HCT116 (cell line): ENCODE results near the gene RNF220. TPM values are rescaled to one million over a fixed set of nuclear protein-coding genes. Genes with fewer than 3 reads are reported as not detected.
"Not testable (repeated sequence)": the region's sequence is repeated elsewhere in the genome, so short reads cannot be mapped to it uniquely, and the experiment has no call there.

Experiments
- ATAC-seq: fragments of 200-7000 bp; cut with Tn5 transposase; 2 replicates; pipeline ENCODE4 v1.9.1; 2020; ENCODE audit warnings: mild to moderate bottlenecking, moderate library complexity
- BruUV-seq: library from RNA; stranded (reverse); fragments of 400-500 nt; replicated peaks from 2 replicates; lab custom pipeline; 2021; lab: Mats Ljungman, UMichigan
- CTCF ChIA-PET: fragments of 300-600 bp; sonication (Branson Sonifier 250); formaldehyde crosslinking; loops from one replicate; lab custom pipeline; 2021; ENCODE audit warnings: antibody characterized with exemption; lab: Charles Lee
- POLR2A ChIA-PET: fragments of 300-600, 350-600 bp; sonication (Branson Sonifier 250); formaldehyde crosslinking; loops from one replicate; lab custom pipeline; 2021; ENCODE audit warnings: antibody characterized with exemption; lab: Charles Lee
- RAD21 ChIA-PET, 2 experiments: fragments of 300-600 bp; sonication (Branson Sonifier 250); formaldehyde crosslinking; loops; one replicate each; lab custom pipeline; 2023; ENCODE audit warnings: low total read pairs in 2 of 2; ENCODE audit not compliant: uncharacterized antibody in 2 of 2, unreplicated experiment in 2 of 2, low non-redundant PET in 1 of 2; lab: Charles Lee
- DNase-seq: peaks from one replicate; pipeline ENCODE4 v3.0.0-alpha.2; 2010; ENCODE audit warnings: low read depth, low spot score
- H2AFZ ChIP-seq: fragments of 200-600 bp; shearing (Covaris generic), sonication (generic); 2 replicates; pipeline ENCODE4 v1.6.1; 2017; ENCODE audit warnings: low read depth, mixed run types, mixed read lengths, antibody characterized with exemption, low read length; ENCODE audit not compliant: poor library complexity, severe bottlenecking
- H3K27ac ChIP-seq: 2 replicates; pipeline ENCODE4 v1.5.1; 2012; ENCODE audit warnings: low read depth, low read length
- H3K27me3 ChIP-seq: fragments of 200-600 bp; sonication (generic); 2 replicates; pipeline ENCODE4 v1.6.1; 2016; ENCODE audit warnings: mixed run types, low read length, mixed read lengths; ENCODE audit not compliant: insufficient read depth
- H3K36me3 ChIP-seq, 2 experiments: fragments of 200-500 bp in 1 of 2; fragments of 200-600 bp in 1 of 2; sonication (Bioruptor generic) in 1 of 2; sonication (generic) in 1 of 2; 2 replicates each; pipeline versions ENCODE4 v1.5.1 to v1.6.1; 2014 to 2016; ENCODE audit warnings: low read length in 2 of 2, inconsistent platforms in 1 of 2, mixed read lengths in 1 of 2, mixed run types in 1 of 2; ENCODE audit not compliant: insufficient read depth in 2 of 2, control insufficient read depth in 1 of 2
- H3K4me1 ChIP-seq, 2 experiments: fragments of 200-600 bp in 1 of 2; sonication (generic) in 1 of 2; 2 replicates each; pipeline versions ENCODE4 v1.5.1 to v1.6.1; 2012 to 2017; ENCODE audit warnings: low read length in 2 of 2, inconsistent platforms in 1 of 2, mild to moderate bottlenecking in 1 of 2, mixed read lengths in 1 of 2, mixed run types in 1 of 2, moderate library complexity in 1 of 2; ENCODE audit not compliant: insufficient read depth in 2 of 2, control insufficient read depth in 1 of 2
- H3K4me2 ChIP-seq: fragments of 200-600 bp; sonication (generic); 2 replicates; pipeline ENCODE4 v1.6.1; 2017; ENCODE audit warnings: mixed run types, low read length, mixed read lengths
- H3K4me3 ChIP-seq, 2 experiments: fragments of 200-600 bp in 1 of 2; sonication (generic) in 1 of 2; replicated peaks in 1 of 2; 2 replicates each; pipeline ENCODE4 v1.5.1; 2011 to 2016; ENCODE audit warnings: low read length in 2 of 2, control low read depth in 1 of 2, low read depth in 1 of 2, mild to moderate bottlenecking in 1 of 2, mixed read lengths in 1 of 2, mixed run types in 1 of 2
- H3K79me2 ChIP-seq: fragments of 200-600 bp; sonication (generic); 2 replicates; pipeline ENCODE4 v1.6.1; 2017; ENCODE audit warnings: mild to moderate bottlenecking, mixed run types, low read length, moderate library complexity, mixed read lengths; ENCODE audit not compliant: insufficient read depth
- H3K9ac ChIP-seq: fragments of 200-600 bp; sonication (generic); 2 replicates; pipeline ENCODE4 v1.6.1; 2016; ENCODE audit warnings: low read length, mixed read lengths
- H3K9me2 ChIP-seq: fragments of 200-600 bp; sonication (generic), shearing (Covaris generic); 2 replicates; pipeline ENCODE4 v1.6.1; 2017; ENCODE audit warnings: mixed run types, mild to moderate bottlenecking, moderate library complexity; ENCODE audit not compliant: insufficient read depth
- H3K9me3 ChIP-seq, 2 experiments: fragments of 200-500 bp in 1 of 2; fragments of 200-600 bp in 1 of 2; sonication (Bioruptor generic) in 1 of 2; sonication (generic) in 1 of 2; 2 replicates each; pipeline ENCODE4 v1.6.1; 2014 to 2017; ENCODE audit warnings: low read length in 2 of 2, mixed read lengths in 2 of 2, inconsistent platforms in 1 of 2, low read depth in 1 of 2, mild to moderate bottlenecking in 1 of 2, mixed run types in 1 of 2, moderate library complexity in 1 of 2; ENCODE audit not compliant: control insufficient read depth in 1 of 2, insufficient read depth in 1 of 2
- H4K20me1 ChIP-seq: fragments of 200-600 bp; sonication (generic), shearing (Covaris generic); 2 replicates; pipeline ENCODE4 v1.6.1; 2017; ENCODE audit warnings: mixed run types, mild to moderate bottlenecking, moderate library complexity; ENCODE audit not compliant: insufficient read depth
- MAX ChIP-seq: IDR thresholded peaks from 2 replicates; pipeline ENCODE4 v1.6.1; 2012
- TCF7L2 ChIP-seq: IDR thresholded peaks from 2 replicates; pipeline ENCODE4 v1.7.0; 2011; ENCODE audit warnings: borderline replicate concordance, inconsistent platforms; ENCODE audit not compliant: insufficient read depth, insufficient read length; ENCODE audit errors: extremely low read depth
- YY1 ChIP-seq: IDR thresholded peaks from 2 replicates; pipeline ENCODE4 v1.6.1; 2011; ENCODE audit warnings: low read length, low read depth, moderate library complexity, mild to moderate bottlenecking; ENCODE audit not compliant: insufficient replicate concordance; ENCODE audit errors: extremely low read depth
- intact Hi-C: fragments of 100-400 bp; cut with micrococcal nuclease; formaldehyde crosslinking; loops from 2 replicates; pipeline ENCODE4 v1.10.0; 2022
- total RNA-seq: library from RNA; stranded (reverse); gene quantifications from one replicate; pipeline ENCODE4 v1.2.1, GENCODE V29; 2021; ENCODE audit not compliant: unreplicated experiment

RNF220 gene
- total RNA-seq, 1 experiment from 2014 or later = 84.5 TPM

DNA sequence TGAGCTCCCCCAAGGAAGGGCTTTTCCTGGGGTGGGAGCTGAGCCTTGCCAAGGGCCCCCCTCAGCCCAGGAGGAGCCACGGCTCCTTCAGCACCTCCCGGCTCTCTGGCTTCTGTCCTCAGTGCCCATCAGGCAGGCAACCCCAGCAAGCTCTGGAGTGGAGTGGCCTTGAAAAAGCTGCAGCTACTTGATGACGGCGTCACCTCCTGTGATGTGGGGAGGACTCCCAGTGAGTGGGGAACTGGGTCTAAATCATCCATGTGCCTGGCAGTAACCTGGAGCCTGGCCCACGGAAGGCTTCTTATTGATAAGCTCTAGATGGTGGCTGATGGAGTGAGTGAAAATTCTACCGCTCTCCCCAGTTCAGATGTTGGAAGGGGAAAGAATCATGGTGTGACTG, 154.9 kb downstream of the RNF220 start:
- Histone ChIP-seq H3K27me3 (no peaks in the 10 kb centered on the region), H3K9me3 (no peaks in the 10 kb centered on the region), H3K36me3 (no peaks in the 10 kb centered on the region), H3K27ac (no peak overlapping the region), H3K9ac (no peak overlapping the region), H3K4me3 (no peak overlapping the region), H4K20me1 (no peaks in the 10 kb centered on the region), H3K4me2 (no peak overlapping the region), H3K9me2 (no peaks in the 10 kb centered on the region), H3K79me2 (no peaks in the 10 kb centered on the region), H2AFZ (no peak overlapping the region), H3K4me1 (peaks cover 0 to 20% of the 10 kb centered on the region in 2 experiments; a peak in 2 of 4 replicates)
- no TSS peak for BruUV-seq
- ATAC-seq (no peak), DNase-seq (no peak)
- POLR2A ChIA-PET = no interaction called here
- TF ChIP-seq MAX (no peak), TCF7L2 (peak; percentile 38), YY1 (no peak)
- RAD21 ChIA-PET = no interaction called here
- CTCF ChIA-PET = interaction anchor here (1.0 kb wide), 1 partner anchor 12 kb away, joined by 3 read pairs; no protein-coding TSS in a partner anchor
- intact Hi-C loops = no loop called here

DNA sequence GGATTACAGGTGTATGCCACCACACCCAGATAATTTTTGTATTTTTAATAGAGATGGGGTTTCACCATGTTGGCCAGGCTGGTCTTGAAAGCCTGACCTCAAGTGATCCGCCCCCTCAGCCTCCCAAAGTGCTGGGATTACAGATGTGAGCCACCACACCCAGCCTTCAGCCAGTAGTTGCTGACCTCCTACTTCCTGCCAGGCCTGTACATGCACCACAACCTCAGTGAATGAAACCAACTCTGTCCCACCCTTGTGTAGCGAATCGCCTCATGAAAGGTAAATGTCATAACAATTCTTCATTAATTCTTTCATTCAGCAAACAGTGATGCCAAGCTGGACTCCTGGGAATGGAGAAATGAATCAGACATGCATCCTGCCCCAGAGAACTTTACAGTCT, 155.6 kb downstream of the RNF220 start:
- H3K27me3 ChIP-seq, BruUV-seq, H3K9me3 ChIP-seq, H3K79me2 ChIP-seq, H3K9me2 ChIP-seq, ATAC-seq, H3K36me3 ChIP-seq, H4K20me1 ChIP-seq, intact Hi-C loops, POLR2A ChIA-PET, RAD21 ChIA-PET, H2AFZ ChIP-seq, DNase-seq, H3K9ac ChIP-seq, H3K4me3 ChIP-seq, H3K27ac ChIP-seq, H3K4me2 ChIP-seq: not testable (repeated sequence)
- H3K4me1 ChIP-seq = peaks cover 0 to 16% of the 10 kb centered on the region in 2 experiments; a peak in 1 of 4 replicates
- CTCF ChIA-PET = interaction anchor here (1.9 kb wide), 1 partner anchor 11 kb away, joined by 7 read pairs; no protein-coding TSS in a partner anchor
